Measurements from ENCODE around the gene BEND5.

The BEND5 gene

GRCh38 chr1:48761986-48762385, 14.7 kb downstream of the BEND5 start:
- no peak for DNase-seq

- DNase-seq: no peak
Observed at GRCh38 chr1:48761411-48761810, 15.3 kb downstream of the BEND5 start.

GRCh38 chr1:48760857-48761256, 15.8 kb downstream of the BEND5 start:
- DNase-seq: no peak

- no peak for DNase-seq
Observed at GRCh38 chr1:48758976-48759375, 17.7 kb downstream of the BEND5 start.

GRCh38 chr1:48757363-48757762, 19.3 kb downstream of the BEND5 start:
- DNase-seq: no peak

GRCh38 chr1:48756683-48757316, 19.9 kb downstream of the BEND5 start:
- no peak for DNase-seq

- no peak for DNase-seq
Observed at GRCh38 chr1:48753293-48753692, 23.4 kb downstream of the BEND5 start.

GRCh38 chr1:48750109-48750508, 26.6 kb downstream of the BEND5 start:
- DNase-seq: no peak

GRCh38 chr1:48749068-48749467, 27.6 kb downstream of the BEND5 start:
- DNase-seq: no peak

GRCh38 chr1:48746906-48747305, 29.8 kb downstream of the BEND5 start:
- no peak for DNase-seq

GRCh38 chr1:48744032-48744431, 32.7 kb downstream of the BEND5 start:
- DNase-seq: no peak

GRCh38 chr1:48743480-48743879, 33.2 kb downstream of the BEND5 start:
- DNase-seq: no peak

GRCh38 chr1:48741380-48741779, 35.3 kb downstream of the BEND5 start:
- DNase-seq: no peak

GRCh38 chr1:48740621-48741020, 36.1 kb downstream of the BEND5 start:
- DNase-seq: peak; percentile 36

- DNase-seq: no peak
Observed at GRCh38 chr1:48739091-48739490, 37.6 kb downstream of the BEND5 start.

- no peak for DNase-seq
Observed at GRCh38 chr1:48738356-48738755, 38.3 kb downstream of the BEND5 start.

- no peak for DNase-seq
Observed at GRCh38 chr1:48735796-48736195, 40.9 kb downstream of the BEND5 start.

GRCh38 chr1:48730164-48730910, 46.4 kb downstream of the BEND5 start:
- no peak for DNase-seq

GRCh38 chr1:48728584-48728983, 48.1 kb downstream of the BEND5 start:
- no peak for DNase-seq

GRCh38 chr1:48726557-48727215, 50.0 kb downstream of the BEND5 start:
- no peak for DNase-seq

GRCh38 chr1:48726139-48726538, 50.6 kb downstream of the BEND5 start:
- DNase-seq: no peak

GRCh38 chr1:48725341-48726046, 51.2 kb downstream of the BEND5 start:
- no peak for DNase-seq

- no peak for DNase-seq
Observed at GRCh38 chr1:48720929-48721328, 55.8 kb downstream of the BEND5 start.

GRCh38 chr1:48718705-48719104, 58.0 kb downstream of the BEND5 start:
- no peak for DNase-seq
